NCI-H128 (cell line): ENCODE results near the gene DSC2.

Experiments
- DNase-seq: peaks from one replicate; lab custom pipeline; 2025; ENCODE audit not compliant: unreplicated experiment; lab: John Stamatoyannopoulos, UW

DSC2 gene

DNA sequence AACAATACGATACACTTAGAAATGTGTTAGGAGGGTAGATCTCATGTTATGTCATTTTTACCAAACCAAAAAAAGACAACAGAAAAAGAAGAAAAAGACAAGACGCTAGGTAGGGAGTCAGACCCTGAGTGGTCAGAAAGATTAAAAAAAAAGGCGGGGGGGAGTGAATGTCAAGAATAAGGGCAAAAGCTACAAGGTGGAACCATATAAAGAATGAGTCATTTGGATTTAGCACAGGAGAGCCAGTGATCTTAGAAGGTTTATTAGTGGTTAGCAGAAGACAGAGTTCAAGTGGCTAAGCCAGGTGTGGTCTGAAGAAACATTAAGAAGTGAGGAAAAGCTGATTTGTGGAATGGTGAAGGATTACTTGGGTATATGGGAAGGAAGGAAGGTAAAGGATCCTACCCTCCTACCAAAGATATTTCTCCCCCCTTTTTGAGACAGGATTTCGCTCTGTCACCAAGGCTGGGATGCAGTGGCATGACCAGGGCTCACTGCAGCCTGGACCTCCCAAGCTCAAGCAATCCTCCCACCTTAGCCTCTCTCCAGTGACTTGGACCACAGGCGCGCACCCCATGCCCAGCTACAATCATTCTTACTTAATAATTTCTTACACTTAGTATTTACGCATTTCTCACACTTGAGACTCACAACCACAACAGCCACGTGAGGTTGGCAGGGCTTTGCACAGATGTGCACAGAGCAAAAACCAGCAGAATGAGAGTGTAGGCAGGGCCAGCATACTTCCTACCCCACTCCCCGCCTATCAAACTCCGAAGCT, 2.6 kb downstream of the DSC2 start:
- DNase-seq: no peak

DNA sequence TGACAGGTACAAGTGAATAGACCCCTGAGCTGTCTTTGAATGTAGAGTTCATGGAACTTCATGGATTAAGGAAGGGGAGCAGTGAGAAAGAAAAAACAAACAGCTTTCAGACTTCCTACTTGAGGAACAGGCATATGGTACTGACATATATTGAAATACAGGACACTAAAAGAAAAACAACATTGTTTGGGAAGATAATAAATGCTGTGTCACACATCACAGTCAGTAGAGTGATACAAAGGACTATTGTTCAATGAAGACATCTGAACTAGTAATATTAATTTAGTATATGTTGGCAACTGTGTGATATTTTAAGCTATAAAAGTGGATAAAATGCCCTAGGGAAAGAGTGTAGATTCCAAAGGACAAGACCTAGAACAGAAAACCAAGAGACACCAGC, 3.3 kb downstream of the DSC2 start:
- no peak for DNase-seq

GRCh38 chr18:31097666-31098065, 4.6 kb downstream of the DSC2 start:
- no peak for DNase-seq

DNA sequence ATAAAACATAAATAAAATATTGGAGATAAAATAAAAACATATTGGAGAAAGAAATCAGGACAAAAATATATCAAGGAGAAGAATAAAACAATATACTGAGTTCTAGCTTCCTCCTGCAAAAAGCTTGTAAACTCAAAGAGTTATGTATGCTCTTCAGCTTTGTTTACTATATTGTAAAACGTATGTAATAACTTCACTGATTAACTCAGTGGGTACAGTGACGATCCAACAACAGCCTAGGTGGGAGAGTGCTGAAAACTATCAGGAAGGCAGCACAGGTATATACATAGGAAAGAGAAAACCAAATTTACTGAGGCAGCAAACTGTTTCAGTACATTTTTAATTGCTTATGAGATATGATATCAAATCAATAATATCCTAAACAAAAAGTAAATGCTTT, 8.3 kb downstream of the DSC2 start:
- no peak for DNase-seq

DNA sequence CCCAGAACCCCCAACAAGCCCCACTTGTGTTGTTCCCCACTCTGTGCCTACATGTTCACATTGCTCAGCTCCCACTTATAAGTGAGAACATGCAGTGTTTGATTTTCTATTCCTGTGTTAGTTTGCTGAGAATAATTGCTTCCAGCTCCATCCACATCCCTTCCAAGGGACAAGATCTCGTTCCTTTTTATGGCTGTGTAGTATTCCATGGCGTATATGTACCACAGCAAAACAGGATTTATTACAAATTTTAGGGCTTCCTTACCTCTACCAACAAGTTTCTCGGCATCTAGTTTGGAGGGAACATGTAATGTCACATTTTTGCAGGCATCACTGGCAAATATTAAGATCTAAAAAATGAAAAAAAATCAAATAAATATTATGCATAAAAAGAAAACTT, 8.9 kb downstream of the DSC2 start:
- no peak for DNase-seq

DNA sequence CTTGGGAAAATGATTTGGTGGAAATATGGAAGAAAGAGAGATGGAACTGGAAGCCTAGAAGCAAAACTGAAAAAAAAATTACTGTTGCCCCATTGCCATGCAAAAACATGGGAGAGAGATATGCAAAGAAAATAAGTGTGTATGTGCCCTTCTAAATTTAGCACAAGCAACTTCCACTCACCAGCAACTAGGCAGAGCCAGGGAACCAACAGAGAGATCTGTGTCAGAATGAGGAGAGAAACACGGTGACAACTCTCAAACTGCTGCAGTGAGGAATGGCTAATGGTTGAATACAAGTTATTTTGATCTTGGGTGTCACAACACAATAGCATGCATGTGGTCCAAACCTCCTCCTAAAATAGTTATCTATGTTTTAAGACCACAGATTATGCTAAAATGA, 10.9 kb downstream of the DSC2 start:
- DNase-seq: no peak

DNA sequence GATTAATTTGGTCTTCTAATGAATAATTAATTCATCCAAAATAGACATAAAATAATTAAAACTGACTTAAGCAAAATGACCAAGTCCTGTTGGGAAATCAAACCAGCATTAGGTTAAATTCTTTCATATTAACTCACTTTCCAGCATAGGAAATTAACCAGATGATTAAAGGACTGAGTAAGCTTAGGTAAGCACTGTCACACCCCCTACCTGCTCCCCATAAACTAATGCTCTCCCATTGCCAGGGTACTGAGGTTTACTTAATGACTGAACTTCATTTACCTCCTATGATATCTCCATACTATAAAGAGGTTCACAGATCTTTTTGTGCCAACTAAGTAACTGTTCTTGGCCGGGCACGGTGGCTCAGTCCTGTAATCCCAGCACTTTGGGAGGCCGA, 13.7 kb downstream of the DSC2 start:
- no peak for DNase-seq

DNA sequence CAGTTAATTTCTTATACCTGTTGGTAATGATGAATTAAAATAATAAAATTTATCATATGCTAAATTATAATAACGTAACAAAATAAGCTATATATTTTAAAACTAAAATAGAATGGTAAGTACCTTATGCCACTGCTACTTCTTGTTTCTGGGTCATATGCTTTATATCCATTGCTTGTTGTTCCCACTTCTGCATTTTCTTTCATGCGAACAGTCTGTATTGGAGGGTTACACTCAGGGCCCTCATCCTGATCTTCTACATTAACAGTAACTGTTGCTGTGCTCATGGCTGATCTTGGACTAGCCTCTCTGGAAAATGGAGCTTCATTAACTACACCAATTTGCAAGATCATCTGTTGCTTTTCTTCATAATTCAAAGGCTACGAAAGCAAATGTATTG, 22.2 kb downstream of the DSC2 start:
- DNase-seq: no peak

DNA sequence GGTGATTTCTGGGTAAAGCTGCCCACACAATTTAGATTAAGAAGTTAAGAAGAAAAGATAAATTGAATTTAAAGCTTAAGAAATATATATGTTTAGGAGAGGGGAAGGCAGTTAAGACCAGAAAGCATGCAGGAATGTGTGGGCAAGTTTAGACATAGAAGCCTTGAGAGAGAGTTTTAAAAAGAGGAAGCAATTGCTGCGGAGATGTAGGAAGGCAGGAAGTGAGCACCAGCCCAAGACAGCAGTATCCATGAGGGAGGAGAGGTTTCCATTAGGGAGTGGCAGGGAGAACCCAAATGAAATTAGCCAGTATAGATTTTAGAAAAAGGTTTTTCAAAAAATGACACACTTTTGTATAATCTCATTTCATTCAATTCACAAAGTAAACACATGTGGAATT, 24.3 kb downstream of the DSC2 start:
- no peak for DNase-seq

GRCh38 chr18:31072175-31072574, 30.0 kb downstream of the DSC2 start:
- no peak for DNase-seq

DNA sequence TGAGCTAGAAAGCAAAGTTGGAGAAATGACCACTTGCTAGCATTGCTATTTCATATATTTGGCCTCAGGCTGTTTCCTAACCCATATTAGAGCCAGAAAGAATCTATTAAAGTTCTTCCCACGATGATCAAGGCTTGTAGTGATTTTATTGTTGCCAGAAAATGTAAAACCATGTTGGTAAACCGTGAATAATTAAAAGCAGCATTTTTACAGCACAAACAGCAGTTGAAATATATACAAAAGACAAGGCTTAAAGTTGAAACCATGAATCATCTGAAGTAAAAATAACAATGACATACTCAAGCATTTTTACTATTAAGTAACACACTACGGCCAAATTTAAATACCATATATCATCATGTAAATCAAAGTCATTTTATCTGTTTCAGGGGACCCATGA, 32.0 kb downstream of the DSC2 start:
- DNase-seq: no peak

GRCh38 chr18:31066266-31066665, 36.0 kb downstream of the DSC2 start:
- no peak for DNase-seq

GRCh38 chr18:31065036-31065773, 37.0 kb downstream of the DSC2 start:
- no peak for DNase-seq

DNA sequence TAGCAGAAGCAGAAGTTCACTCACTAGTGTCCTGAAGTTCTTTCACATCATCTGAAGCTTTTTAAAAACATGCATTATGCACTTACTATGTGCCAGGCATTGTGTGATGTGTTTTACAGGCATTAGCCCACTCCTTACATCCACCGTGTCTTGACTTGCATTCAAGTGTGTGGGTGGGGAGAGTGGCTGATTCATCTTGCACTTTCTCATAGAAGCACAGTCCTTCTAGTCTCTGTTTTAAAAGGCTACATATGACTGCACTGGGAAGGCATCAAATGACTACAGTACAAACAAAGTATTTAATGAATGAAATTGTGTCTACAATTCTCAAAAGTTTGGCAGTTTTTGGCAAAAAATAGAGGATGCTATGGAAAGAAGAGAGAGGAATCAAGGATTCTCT, 38.1 kb downstream of the DSC2 start:
- DNase-seq: no peak

GRCh38 chr18:31061945-31062344, 40.3 kb downstream of the DSC2 start:
- no peak for DNase-seq

GRCh38 chr18:31058897-31059296, 43.3 kb downstream of the DSC2 start:
- DNase-seq: no peak

- DNase-seq: no peak
Measured at GRCh38 chr18:31057917-31058316, 44.3 kb downstream of the DSC2 start.

- DNase-seq: no peak
Measured at GRCh38 chr18:31057051-31057450, 45.2 kb downstream of the DSC2 start.

- no peak for DNase-seq
Measured at GRCh38 chr18:31056296-31056695, 45.9 kb downstream of the DSC2 start.

DNA sequence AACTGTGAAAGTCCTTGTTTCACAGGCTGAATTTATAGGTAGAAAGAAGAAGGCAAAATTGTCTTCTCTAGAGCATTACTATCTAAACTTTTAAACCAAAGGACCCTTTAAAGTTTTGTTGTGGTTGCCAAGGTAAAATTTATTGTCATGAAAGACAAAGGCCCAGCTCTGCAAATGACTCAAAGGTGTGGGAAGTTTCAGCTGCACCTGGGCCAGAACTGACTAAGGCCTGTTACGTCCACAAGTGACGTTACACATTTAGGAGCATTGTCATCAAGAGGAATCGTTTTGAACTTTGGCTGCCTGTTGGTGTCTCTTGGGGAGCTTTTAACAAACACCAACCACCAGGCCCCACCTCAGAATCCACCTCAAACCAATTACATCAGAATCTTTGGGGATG, 51.6 kb downstream of the DSC2 start:
- DNase-seq: no peak

DNA sequence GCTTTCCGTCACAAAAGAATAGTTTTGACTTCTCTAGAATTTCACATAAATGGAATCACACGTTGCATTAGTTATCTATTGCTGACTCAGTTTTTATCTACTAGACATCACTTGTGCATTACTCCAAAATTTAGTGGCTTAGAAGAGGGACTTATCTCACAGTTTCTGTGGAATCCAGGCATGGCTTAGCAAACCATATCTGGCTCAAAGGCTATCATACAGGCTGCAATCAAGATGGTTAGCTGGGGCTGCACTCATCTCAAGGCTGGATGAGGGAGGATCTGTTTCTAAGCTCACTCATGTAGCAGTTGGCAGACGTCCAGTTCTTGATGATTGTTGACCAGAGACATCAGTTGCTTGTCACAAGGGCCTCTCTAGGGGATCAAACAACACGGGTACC, 53.0 kb downstream of the DSC2 start:
- DNase-seq: peak; percentile 10

- no peak for DNase-seq
Measured at GRCh38 chr18:31048216-31048615, 54.0 kb downstream of the DSC2 start.

DNA sequence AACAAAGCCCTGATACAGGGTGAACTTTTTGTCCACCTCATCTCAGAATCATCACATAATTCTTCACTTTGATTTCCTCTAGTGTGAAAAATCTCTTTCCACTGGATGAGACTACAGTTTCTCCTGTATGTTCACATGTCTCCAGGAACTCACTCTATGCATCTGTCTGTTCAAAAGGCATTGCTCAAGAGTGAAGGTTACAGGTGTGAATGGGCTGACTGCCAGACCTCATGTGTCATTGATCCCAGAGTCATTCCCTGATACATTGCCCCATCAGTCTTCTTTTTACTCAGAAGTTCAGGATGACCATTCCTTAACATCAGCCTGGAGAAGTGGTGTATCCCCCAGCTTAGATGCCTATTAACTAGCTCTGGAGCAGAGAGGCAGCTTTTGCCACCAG, 55.3 kb downstream of the DSC2 start:
- DNase-seq: no peak
